Femur (tissue), 1 donor: Measurements from ENCODE around the gene NELL2.
"Not testable (repeated sequence)": the region's sequence is repeated elsewhere in the genome, so short reads cannot be mapped to it uniquely, and the experiment has no call there.

ENCODE experiments used
- DNase-seq: peaks from one replicate; pipeline ENCODE4 v3.0.0-alpha.2; 2017

Gene NELL2

DNA sequence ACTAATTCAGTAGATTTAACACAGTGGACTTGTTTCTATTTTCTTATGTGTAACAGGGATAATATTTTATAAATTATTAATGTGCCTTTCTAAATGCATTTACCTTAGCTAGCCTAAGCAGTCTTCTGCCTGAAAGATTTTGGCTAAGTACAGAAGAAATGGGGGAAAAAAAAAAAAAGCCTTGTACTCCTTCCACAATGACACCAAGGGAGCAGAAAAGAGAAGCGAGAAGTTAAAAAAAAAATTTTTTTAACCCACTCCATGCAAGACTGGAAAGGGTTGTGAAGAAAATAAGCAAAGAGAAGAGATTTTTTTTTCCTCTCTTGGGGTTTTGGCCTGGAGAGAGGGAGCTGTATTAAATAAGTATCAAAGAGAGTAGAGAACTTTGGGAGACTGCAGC, 28.7 kb downstream of the NELL2 start:
- no peak for DNase-seq

DNA sequence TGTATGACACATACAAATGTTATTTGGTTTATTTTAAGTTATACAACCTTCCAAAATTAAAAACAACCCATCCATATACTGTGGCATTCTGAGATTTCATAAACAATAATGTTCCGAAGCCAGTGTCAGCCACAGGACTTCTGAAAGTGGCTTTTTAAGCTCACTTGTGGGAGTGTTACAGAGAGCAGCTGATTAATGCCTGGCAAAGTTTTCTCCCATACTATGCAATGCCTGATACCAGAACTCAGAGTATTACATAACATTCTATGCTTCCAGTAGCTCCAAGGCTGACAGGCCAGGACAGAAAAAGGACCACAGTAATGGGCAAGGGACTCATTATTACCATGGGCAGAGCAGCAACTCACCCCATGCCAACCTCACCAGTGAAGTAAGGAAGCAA, 29.3 kb downstream of the NELL2 start:
- no peak for DNase-seq

DNA sequence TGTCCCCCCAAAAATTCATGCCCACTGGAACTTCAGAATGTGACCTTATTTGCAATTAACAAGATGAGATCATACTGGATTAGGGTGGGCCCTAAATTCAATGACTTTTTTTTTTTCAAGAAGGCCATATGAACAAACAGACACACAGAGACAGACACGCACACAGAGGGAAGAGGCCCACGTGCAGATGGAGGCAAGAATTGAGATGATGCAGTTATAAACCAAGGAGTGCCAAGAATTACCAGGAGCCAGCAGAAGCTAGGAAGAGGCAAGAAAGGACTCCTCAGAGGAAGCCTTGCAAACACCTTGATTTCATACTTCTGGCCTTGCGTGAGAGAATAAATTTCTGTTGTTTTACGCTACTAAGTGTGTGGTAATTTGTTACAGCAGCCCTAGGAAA, 33.4 kb downstream of the NELL2 start:
- DNase-seq = no peak

DNA sequence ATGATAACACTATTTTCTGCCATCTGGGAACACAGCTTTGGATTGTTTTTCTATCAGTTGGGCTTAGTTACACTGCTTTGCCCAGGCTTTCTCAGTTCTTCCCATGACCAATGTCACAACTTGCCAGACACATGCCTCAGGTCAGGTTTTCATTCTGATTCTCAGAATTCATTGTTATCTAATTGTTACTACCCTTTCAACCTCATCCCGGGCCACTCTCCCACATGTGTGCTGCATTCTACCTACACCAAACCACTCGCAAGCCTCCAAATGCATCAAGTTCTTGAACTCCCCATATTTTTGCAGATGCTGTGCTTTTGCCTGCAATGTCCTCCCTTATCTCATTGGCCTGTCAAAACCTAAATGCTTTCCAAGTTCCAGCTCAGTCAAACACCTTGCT, 36.3 kb downstream of the NELL2 start:
- DNase-seq = no peak

DNA sequence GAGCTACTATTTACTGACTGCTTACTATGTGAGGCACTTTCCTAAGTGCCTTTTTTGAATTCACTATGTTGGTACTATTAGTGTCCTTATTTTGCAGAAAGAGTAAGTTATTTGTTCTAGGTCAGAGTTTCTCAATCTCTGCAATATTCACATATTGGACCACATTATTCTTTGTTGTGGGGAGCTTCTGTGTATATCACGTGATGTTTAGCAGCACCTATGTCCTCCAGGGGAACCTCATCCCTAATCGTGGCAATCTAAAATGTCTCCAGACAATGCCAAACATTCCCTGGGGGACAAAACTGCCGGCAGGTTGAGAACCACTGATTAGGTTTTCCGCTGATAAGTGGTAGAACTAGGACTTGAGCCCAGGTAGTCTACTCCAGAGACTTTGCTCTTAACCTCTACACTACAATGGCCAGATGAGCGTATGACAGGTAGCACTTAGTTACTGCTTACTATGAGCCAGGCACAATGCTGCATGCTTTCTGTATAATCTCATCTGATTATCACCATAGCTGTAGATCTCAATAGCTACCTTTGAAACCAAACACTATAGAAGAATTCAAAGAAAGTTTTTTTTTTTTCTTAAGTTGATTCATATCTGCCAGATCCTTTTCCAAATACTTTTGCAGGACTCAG, 38.9 kb downstream of the NELL2 start:
- no peak for DNase-seq

DNA sequence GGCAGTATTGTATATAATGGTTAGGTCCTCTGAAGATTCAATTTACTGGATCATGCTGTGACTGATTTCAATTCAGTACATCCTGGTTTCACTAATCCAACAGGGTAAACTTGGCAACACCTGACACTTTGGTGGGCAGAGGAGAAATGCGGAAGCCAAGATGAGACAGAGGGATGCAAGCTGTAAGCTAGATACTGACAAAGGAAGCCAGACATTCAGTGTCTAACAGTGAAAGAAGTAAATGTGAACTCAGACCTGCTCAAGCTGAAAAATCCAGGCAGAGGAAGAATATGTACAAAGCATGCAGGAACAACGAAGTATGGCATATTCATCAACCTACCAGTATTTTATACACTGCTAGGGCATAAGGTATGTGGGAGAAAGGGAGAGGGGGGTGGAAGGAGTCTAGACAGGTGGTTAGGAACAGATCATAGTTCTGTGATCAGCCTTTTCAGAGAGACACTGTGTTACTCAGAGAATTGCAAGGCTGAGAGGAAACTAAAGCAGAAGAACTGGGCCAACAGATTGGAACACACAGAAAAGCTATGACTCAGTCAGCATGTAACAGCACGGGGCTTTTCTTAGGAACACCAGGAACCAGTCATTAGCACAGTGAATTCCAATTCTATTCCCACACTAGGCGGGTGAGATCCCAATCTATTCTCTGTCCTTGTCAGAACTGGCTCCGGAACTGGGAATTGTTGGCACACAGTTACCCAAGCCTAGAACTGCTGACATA, 40.3 kb downstream of the NELL2 start:
- no peak for DNase-seq

DNA sequence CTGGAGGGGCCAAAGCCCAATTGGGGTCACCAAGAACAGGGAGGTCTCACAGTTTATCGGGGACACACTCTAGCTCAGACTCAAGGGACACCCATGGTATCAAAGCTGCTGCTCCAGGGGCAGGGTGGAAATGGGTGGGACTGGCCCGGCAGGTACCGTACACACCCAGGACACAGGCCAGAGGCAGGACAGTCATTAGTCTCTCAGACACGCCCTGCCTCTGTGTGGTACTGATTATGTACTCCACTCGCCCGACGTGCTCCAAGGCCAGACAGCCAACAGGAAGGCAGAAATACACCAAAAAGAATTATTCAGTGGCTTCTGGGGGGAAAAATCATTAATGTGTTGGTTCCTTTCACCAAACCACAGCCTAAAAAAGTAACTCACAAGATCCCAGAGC, 41.1 kb downstream of the NELL2 start:
- not testable (repeated sequence) for DNase-seq

DNA sequence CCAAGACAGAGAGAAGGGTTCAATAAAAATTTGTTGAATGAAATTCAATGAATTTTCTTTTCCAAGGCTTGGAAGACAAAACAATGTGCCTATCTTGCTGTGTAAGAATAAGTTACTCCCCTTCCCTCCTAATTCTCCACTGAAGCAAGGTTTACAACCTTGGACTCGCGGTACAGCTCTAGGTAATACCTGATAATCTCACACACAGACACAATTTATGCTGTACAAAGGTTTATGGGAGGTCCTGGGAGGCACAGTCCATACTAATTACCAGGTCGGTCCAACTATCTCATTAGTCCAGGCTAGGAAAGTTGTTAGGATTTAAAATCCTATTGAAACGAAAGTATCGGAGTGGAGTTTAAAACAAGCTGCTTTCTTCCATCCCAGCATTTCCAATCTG, 42.6 kb downstream of the NELL2 start:
- DNase-seq = no peak

DNA sequence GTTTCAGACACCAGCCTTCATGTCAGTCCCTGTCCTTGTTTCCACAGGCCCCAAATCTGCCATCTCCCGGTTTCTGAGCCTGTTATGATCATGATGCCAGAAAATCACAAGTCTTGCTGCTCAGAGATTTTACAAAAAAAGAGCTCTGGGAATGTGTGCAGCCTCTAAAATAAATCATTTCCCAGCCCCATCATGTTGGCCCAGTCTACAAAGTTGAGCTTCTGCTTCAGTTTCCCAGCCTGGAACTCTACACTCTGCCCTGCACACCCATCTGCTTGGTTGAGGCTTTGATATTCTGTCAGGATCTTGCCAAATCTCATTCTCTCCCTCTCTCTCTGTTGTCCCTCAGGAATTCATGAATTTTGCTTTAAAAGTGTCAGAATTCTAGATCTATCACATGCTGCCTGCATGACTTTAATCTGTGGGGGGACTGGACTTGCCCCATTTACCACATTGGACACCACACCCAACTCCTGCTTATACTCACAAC, 45.5 kb downstream of the NELL2 start:
- no peak for DNase-seq

DNA sequence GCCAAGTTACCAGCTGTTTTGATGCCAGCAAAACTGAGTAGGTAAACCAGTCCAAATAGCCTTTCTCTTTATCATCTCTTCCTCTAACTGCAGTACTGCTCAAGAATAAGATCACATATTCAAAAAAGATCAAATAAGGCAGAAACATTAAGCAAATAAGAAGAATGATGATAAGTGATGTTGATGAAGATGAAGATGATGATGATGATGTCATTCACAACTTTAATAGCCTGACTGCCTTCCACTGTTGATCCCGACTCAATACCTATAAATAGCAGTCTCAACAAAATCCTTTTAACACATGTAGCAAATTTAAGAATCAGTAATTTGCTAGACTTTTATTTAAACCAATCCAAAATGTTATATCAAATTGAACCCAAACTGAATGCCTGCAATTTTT, 47.1 kb downstream of the NELL2 start:
- DNase-seq = no peak

DNA sequence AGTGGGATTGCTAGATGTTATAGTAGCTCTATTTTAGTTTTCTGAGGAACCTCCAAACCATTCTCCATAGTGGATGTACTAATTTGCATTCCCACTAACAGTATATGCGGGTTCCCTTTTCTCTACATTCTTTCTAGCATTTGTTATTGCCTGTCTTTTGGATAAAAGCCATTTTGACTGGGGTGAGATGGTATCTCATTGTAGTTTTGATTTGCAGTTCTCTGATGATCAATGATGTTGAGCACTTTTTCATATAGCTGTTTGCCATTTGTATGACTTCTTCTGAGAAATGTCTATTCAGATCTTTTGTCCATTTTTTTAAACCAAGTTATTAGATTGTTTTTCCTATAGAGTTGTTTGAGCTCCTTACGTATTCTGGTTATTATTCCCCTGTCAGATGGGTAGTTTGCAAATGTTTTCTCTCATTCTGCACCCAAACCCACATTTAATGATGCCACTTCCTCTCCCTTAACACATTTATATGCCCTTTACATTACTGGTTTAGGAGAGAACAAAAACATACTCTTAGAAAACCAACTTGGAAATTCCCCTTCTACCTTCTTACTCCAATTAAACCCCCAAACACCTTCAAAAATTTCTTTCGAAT, 48.2 kb downstream of the NELL2 start:
- no peak for DNase-seq

DNA sequence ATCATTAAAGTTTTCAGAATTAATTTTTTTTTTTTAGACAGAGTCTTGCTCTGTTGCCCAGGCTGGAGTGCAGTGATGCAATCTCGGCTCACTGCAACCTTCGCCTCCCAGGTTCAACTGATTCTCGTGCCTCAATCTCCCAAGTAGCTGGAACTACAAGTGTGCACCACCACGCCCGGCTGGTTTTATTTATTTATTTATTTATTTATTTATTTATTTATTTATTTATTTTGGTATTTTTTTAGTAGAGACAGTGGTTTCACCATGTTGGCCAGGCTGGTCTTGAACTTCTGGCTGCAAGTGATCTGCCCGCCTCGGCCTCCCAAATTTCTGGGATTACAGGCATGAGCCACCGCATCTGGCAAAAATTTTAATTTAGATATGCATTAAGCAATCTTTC, 54.4 kb downstream of the NELL2 start:
- DNase-seq = not testable (repeated sequence)

DNA sequence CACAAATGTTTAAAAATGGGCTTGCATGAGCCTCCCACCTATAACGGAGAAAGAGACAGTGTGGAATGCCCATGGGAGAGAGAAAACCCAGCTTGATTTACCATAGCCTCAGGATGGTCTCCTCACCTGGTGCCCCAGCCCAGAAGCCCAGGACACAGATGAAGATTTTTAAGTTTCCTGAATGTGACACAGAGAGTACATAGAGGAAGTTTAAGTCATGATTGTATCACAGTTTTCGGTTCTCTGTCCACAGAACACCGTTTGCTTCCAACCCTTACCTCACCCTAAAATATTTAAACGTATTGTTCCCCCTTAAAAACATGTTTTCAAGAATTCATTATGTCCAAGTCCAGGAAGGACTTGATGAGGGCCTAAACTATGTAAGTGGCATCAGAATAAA, 56.2 kb downstream of the NELL2 start:
- DNase-seq = no peak

DNA sequence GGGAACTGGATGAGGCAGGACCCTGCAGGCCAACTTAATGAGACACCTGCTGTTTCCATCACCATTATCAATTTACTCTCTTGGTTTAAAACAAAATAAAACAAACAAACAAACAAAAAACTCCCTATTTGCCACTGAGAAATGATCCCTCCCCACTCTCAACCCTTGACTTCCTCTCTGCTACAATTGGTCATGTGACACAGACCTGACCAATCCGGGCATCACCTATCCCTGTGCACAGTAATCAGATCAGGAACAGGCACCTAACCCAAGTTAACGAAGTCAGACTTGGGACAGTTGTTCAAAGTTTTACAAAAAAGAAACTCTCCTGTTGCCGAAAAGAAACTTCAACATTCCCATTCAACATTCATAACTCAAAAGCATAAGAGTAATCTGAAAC, 58.4 kb downstream of the NELL2 start:
- DNase-seq = no peak

DNA sequence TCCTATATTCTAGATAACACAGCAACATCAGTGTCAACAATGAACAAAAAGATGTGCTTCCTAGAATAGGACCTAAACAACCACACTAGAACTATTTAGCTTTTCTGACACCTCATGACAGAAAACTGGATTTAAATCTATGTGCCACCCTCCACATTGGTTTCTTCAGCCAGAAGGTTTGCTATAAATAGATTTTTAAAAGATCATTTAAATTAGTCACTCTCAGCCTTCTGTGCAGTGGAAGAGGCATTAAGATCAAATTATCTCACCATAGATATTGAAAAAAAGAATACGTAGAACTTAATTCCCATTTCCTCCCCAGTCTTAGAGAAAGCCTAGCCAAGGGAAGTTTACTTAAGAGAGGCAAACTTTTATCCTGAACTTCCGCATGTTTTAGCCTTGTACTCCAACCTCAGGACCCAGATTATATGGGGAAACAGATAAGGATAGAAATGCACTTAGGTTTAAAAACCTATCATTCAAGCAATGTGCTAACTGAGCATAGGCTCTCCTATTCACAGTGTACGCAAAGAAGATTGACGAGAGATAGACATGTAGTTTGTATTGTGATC, 59.6 kb downstream of the NELL2 start:
- no peak for DNase-seq

DNA sequence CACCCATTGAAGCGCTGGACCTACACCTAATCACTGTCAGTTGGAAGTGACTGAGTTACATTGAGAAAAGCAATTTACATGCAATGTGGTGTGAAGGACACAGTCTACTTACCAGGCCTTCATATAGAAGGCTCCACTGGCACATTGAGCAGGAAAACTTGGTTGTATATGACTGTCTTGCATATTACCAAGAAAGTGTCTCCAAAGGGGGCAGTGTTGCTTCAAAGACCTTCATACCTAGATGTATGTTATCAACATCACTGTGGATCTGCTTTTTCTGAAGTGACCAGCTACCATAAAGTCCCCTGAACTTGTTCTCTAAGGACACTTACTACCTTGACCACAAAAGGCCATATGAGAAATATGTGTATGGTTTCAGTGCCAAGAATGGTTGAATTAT, 64.1 kb downstream of the NELL2 start:
- DNase-seq = no peak

DNA sequence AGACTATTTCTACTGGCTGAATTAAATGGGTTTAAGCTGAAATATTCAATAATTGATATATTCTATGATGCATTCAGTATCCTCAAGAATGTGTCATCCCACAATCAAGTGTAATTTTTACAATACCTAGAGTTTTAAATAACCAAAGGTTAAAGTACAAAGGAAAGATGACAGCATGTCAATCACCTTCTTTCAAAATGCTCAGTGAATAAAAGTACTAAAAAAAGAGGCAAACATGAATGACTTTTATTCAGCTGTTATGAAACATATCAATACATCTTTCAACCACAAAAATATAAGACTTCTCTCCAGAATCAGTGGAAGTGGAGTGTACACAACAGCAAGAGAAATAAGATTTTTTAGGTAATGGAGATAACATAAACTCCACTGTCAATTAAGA, 72.0 kb downstream of the NELL2 start:
- no peak for DNase-seq

DNA sequence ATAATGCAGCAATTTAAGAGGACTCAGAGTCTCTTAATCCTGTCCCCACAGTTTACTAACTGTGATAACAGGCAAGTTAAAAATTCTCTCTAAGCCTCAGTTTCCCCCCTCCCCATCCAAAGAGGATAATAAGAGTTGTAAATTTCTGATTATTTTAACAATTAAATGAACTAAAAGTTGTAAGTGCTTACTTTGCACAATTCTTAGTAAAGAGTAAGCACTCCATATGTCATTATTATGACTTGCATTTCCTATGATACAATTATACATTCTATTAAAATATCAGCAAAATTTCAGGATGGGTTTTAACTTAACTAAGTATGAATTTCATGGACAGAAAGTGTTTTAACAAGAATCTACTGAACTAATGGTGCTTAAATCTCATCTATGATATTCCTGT, 80.1 kb downstream of the NELL2 start:
- DNase-seq = no peak

DNA sequence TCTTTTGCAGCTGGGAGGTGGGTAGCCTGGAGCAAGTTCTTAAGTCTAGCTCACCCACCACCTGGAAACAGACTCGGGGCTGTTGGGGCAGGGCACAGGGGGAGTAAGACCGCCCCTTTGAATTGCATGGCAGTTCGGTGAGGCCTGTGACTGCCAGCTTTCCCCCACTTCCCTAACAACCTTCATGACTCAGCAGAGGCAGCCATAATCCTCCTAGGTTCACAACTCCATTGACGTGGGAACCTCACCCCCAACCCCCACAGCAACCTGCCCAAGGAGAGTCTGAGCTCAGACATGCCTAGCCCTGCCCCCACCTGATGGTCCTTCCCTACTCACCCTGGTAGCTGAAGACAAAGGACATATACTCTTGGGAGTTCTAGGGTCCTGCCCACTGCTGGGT, 87.4 kb downstream of the NELL2 start:
- DNase-seq = no peak

DNA sequence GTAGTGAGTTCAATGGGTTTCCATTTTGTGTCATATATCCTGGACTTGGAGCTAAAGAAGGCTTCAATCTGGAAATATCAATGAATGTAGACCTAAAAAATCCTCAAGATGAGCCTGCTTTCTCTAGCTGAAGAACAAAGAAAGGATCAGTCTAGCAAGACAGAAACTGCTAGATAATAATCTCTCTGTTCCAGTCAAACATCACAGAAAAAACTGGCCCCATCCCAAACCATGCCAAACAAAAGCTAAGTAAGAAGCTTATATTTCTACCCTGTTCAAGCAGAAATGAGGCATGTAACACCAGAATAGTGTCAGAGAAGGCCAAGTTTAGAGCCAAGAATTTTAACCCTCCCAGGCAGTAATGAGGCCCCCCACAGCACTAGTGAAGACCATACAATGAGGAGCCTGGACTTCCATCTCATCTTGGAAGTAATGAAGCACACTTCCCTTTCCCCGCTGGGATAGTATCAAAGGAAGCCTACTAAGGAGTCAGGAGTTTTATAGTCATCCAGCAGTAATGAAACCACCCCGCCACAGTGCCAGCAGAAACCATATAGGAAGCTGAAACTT, 95.8 kb downstream of the NELL2 start:
- no peak for DNase-seq

DNA sequence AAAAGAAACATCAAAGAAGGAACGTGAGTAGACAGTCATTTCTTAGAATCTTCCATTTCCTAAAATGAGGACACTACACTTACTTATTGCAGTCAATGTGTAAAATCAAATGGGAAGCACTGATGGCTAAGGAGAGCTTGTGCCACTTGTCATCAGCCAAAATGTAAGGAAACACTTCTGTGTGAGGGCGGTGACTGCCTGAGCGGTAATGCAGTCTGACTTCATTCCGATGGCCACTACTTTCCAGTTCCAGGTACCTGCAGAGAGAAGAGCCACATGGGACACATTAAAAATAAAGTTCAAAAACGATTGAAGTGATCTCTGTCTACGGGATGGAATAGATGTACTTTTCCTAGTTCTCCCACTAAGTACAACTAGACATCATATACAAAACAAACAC, 96.3 kb downstream of the NELL2 start:
- no peak for DNase-seq

DNA sequence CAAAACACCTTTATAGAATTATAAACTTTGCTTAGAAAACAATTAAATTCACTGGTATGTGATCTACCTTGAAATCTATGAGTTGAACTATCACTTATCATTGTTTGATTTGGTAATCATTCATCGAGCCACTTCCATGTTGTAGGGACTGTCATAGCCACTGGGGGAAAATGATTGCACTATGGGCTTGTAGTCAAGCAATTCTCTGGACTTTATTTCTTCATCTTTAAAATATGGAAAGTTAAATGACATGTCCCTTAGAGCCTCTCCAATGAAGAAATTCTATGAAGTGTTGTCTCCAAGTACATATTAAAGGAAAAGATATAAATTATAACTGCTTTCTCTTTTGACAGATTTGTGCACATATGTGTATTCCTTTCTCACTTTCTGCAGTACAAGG, 97.3 kb downstream of the NELL2 start:
- no peak for DNase-seq

DNA sequence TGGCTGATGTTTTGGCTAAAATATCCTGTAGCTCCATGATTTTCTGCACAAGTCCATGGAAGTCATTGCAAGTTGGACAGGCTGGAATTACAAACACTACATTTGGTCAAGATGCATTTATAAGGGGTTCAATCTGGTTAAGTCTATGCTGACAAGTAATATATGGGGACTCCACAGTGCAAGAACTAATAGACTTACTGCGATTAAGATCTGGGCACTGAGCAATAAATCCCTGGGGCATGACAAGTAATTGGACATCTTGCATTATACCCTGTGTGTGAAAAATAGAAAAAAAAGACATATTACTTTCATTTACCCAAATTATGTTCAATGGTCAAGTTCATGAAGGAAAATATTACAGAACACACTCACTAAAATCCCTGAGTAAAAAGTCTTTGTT, 99.1 kb downstream of the NELL2 start:
- no peak for DNase-seq

DNA sequence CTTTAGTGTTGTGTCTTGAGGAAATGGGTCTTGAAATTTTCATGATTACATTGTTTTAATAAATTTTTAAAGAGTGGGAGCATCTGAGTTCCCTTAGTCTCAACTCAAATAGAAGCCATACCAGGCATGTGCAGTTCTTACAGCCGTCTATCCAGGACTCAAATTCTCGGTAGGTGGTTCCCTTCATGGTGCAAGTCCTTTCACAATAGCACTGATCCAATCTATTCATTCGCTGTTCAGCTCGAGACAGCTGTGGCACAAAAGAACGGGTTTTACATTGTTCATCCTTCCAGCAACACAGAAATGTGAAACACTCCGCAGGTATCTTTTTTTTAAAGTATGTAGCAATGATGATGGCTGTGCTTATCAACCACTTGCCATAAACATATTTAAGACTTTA, 100.2 kb downstream of the NELL2 start:
- DNase-seq = no peak
